SU-DHL-6 (cell line): ENCODE measurements around the gene ADK.

ENCODE experiments used
- H2AFZ ChIP-seq: fragments of 200-600 bp; sonication (generic); 2 replicates; pipeline ENCODE4 v1.6.1; 2014; ENCODE audit warnings: low read depth, mild to moderate bottlenecking, moderate library complexity, mixed read lengths, antibody characterized with exemption, low read length; ENCODE audit not compliant: severe bottlenecking
- H3F3A ChIP-seq: fragments of 200-600 bp; shearing (Covaris generic); 2 replicates; pipeline ENCODE4 v1.6.0; 2016; ENCODE audit warnings: antibody characterized with exemption, mild to moderate bottlenecking; ENCODE audit not compliant: insufficient read depth
- H3K27ac ChIP-seq: fragments of 200-600 bp; sonication (generic); 2 replicates; pipeline ENCODE4 v1.5.1; 2016; ENCODE audit warnings: low read depth, mild to moderate bottlenecking, low read length, moderate library complexity, mixed read lengths
- H3K27me3 ChIP-seq: fragments of 200-600 bp; sonication (generic), shearing (Covaris generic); 2 replicates; pipeline ENCODE4 v1.6.0; 2014; ENCODE audit warnings: mild to moderate bottlenecking, low read length
- H3K36me3 ChIP-seq: fragments of 200-600 bp; sonication (generic); 2 replicates; pipeline ENCODE4 v1.6.1; 2014; ENCODE audit warnings: mild to moderate bottlenecking, low read length, mixed read lengths
- H3K4me2 ChIP-seq: fragments of 300-600, 200-600 bp; shearing (Covaris generic), sonication (generic); 2 replicates; pipeline ENCODE4 v1.6.0; 2014; ENCODE audit warnings: low read length, low read depth, mild to moderate bottlenecking; ENCODE audit not compliant: poor library complexity, severe bottlenecking
- H3K4me3 ChIP-seq: fragments of 200-600 bp; sonication (generic); 2 replicates; pipeline ENCODE4 v1.5.1; 2014; ENCODE audit warnings: antibody characterized with exemption, low read length, mild to moderate bottlenecking, mixed read lengths; ENCODE audit not compliant: insufficient read depth, poor library complexity, severe bottlenecking
- H3K79me2 ChIP-seq: fragments of 200-600 bp; sonication (generic); 2 replicates; pipeline ENCODE4 v1.6.1; 2014; ENCODE audit warnings: mild to moderate bottlenecking, low read length, moderate library complexity; ENCODE audit not compliant: insufficient read depth
- H3K9ac ChIP-seq: fragments of 200-600 bp; sonication (generic); 2 replicates; pipeline ENCODE4 v1.7.0; 2014; ENCODE audit warnings: mild to moderate bottlenecking, low read length
- H3K9me2 ChIP-seq: fragments of 200-600 bp; sonication (generic); replicated peaks from 2 replicates; pipeline ENCODE4 v1.6.1; 2014; ENCODE audit warnings: low read length; ENCODE audit not compliant: insufficient read depth
- H3K9me3 ChIP-seq: fragments of 200-600 bp; sonication (generic); 2 replicates; pipeline ENCODE4 v1.6.1; 2014; ENCODE audit warnings: low read length, mixed read lengths; ENCODE audit not compliant: insufficient read depth
- H4K20me1 ChIP-seq: fragments of 200-600 bp; sonication (generic); 2 replicates; pipeline ENCODE4 v1.6.1; 2014; ENCODE audit warnings: low read depth, mild to moderate bottlenecking, antibody characterized with exemption, low read length, moderate library complexity, mixed read lengths
- EZH2phosphoT487 ChIP-seq: fragments of 200-600 bp; sonication (generic), shearing (Covaris generic); conservative IDR thresholded peaks from 2 replicates; pipeline ENCODE4 v1.6.1; 2018; ENCODE audit warnings: mild to moderate bottlenecking, antibody characterized with exemption, low read length, moderate library complexity, mixed read lengths
- TF ChIP-seq, protein P1 (sequence below): fragments of 200-600 bp; sonication (generic); IDR thresholded peaks from one replicate; pipeline ENCODE4 v1.5.1; 2017; ENCODE audit warnings: antibody characterized with exemption, mild to moderate bottlenecking, low read length, moderate library complexity; ENCODE audit not compliant: insufficient read depth, poor library complexity, severe bottlenecking

The ADK gene

DNA sequence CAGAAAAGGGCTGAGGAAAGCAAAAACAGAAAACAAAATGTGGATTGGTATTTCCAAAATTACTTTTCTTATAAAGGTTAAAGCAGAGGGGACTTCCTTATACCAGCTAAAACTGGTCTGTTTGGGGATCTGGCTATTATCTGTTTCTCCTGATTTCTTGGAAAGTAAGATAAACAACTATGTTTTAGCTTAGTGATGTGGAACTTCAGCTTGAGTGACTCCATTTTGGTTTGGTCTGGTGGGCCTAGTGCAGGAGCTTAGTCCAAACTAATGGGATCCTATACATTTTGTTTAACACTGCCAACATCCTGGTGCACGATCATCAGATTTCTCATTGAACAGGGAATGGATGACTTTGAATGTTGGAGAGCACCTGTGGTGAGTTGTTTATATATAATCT is 283.5 kb downstream of the ADK start:
- no peaks in the 10 kb centered on the region for H3F3A ChIP-seq
- H3K9me2 ChIP-seq = no peaks in the 10 kb centered on the region
- no peaks in the 10 kb centered on the region for H3K79me2 ChIP-seq
- no peaks in the 10 kb centered on the region for H3K9me3 ChIP-seq
- no peak overlapping the region for H3K4me2 ChIP-seq
- H3K27ac ChIP-seq = no peak overlapping the region
- TF ChIP-seq, protein P1, sequence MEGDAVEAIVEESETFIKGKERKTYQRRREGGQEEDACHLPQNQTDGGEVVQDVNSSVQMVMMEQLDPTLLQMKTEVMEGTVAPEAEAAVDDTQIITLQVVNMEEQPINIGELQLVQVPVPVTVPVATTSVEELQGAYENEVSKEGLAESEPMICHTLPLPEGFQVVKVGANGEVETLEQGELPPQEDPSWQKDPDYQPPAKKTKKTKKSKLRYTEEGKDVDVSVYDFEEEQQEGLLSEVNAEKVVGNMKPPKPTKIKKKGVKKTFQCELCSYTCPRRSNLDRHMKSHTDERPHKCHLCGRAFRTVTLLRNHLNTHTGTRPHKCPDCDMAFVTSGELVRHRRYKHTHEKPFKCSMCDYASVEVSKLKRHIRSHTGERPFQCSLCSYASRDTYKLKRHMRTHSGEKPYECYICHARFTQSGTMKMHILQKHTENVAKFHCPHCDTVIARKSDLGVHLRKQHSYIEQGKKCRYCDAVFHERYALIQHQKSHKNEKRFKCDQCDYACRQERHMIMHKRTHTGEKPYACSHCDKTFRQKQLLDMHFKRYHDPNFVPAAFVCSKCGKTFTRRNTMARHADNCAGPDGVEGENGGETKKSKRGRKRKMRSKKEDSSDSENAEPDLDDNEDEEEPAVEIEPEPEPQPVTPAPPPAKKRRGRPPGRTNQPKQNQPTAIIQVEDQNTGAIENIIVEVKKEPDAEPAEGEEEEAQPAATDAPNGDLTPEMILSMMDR = no peak
- no peak for TF ChIP-seq EZH2phosphoT487
- no peak overlapping the region for H3K9ac ChIP-seq
- no peaks in the 10 kb centered on the region for H3K36me3 ChIP-seq
- H2AFZ ChIP-seq = no peak overlapping the region
- no peak overlapping the region for H3K4me3 ChIP-seq
- H4K20me1 ChIP-seq = no peaks in the 10 kb centered on the region
- H3K27me3 ChIP-seq = no peaks in the 10 kb centered on the region

DNA sequence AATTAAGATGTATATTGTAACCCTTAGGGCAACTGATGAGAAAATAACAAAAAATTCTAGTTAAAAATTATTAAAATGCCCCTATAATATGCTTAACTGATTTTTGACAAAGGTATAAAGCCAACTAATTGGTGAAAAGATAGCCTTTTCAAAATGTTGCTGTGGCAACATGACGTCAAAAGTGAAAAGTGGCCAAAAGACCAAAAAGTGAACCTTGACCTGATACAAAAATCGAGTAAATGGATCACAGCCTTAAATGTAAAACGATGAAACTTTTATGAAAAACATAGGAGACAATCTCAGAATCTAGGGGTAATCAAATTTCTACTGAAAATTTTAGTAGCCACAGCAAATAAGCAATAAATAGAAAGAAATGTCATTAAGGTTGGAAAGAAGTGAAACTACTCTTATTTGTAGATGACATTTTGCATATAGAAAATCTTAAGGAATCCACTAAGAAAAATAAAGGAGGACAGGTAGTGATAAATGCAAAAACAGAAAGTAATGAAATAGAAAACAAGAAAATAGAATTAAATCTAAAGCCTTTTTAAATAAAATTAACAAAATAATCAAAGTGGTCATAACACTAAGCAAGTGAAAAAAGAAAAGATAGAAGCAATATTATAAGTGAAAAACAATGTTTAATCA is 285.6 kb downstream of the ADK start:
- TF ChIP-seq EZH2phosphoT487 = no peak
- TF ChIP-seq, protein P1 = no peak
- Histone ChIP-seq H2AFZ (no peak overlapping the region), H3F3A (no peaks in the 10 kb centered on the region), H4K20me1 (no peaks in the 10 kb centered on the region), H3K27ac (no peak overlapping the region), H3K36me3 (no peaks in the 10 kb centered on the region), H3K9me2 (no peaks in the 10 kb centered on the region), H3K27me3 (no peaks in the 10 kb centered on the region), H3K79me2 (no peaks in the 10 kb centered on the region), H3K9ac (no peak overlapping the region), H3K4me3 (no peak overlapping the region), H3K9me3 (no peaks in the 10 kb centered on the region), H3K4me2 (no peak overlapping the region)

DNA sequence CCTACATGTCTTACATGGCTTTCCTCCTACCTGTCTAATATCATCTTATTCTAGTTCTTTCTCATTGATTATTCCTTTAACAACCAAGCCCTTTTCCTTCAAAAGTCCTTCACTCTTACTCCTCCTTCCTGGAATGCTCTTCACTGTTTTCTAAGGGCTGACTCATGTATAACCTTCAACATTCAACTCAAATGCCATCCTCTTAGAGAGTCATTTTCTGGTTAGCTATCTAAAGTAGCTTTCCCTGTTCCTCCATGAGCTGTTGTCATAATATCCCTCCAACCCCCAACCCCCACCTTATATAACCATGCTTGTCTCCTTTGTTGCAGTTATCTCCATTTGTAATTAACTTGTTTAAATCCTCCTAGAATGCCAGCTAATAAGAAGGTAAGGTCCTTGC is 286.8 kb downstream of the ADK start:
- Histone ChIP-seq H2AFZ (no peak overlapping the region), H3K27me3 (no peaks in the 10 kb centered on the region), H3K4me2 (no peak overlapping the region), H3K9ac (no peak overlapping the region), H3K9me2 (no peaks in the 10 kb centered on the region), H3K4me3 (no peak overlapping the region), H3F3A (no peaks in the 10 kb centered on the region), H4K20me1 (no peaks in the 10 kb centered on the region), H3K9me3 (no peaks in the 10 kb centered on the region), H3K79me2 (no peaks in the 10 kb centered on the region), H3K36me3 (no peaks in the 10 kb centered on the region), H3K27ac (no peak overlapping the region)
- no peak for TF ChIP-seq EZH2phosphoT487
- TF ChIP-seq, protein P1 = no peak
